Measurements from ENCODE around the gene BST1. TPM values are rescaled to one million over a fixed set of nuclear protein-coding genes. Genes with fewer than 3 reads are reported as not detected.

The BST1 gene
- total RNA-seq, 2 donors from 2014 or later: 0.89 to 1.9 TPM

DNA sequence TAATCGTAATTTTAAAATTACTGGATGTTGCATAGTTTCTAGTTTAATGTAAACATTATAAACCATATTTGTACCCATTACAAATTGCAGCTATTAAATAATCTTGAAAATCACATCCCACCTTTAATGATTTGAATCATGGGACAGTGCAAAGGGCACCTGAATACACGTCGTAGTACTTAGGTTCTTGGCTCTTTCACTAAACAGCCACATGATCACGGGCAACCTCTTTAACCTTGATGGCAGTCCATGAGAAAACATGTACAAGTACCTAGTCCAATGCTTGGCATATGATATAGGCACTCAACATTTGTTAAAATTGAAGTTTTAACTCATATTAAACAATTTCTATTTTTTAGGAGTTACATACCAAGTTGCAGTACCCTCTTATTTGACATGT, 35.9 kb upstream of the BST1 start:
- H3K27me3 Mint-ChIP-seq: no peaks in the 10 kb centered on the region
- H3K9me3 ChIP-seq (ENCODE audit: control insufficient read depth, low read length, poor library complexity, severe bottlenecking): no peaks in the 10 kb centered on the region
- no peak overlapping the region for H3K4me3 Mint-ChIP-seq
- H3K4me1 Mint-ChIP-seq: peaks cover 6% of the 10 kb centered on the region
- ATAC-seq (no peak), DNase-seq (no peak)
- H3K36me3 Mint-ChIP-seq (ENCODE audit: low read depth): no peaks in the 10 kb centered on the region
- H3K27ac Mint-ChIP-seq: no peak overlapping the region

DNA sequence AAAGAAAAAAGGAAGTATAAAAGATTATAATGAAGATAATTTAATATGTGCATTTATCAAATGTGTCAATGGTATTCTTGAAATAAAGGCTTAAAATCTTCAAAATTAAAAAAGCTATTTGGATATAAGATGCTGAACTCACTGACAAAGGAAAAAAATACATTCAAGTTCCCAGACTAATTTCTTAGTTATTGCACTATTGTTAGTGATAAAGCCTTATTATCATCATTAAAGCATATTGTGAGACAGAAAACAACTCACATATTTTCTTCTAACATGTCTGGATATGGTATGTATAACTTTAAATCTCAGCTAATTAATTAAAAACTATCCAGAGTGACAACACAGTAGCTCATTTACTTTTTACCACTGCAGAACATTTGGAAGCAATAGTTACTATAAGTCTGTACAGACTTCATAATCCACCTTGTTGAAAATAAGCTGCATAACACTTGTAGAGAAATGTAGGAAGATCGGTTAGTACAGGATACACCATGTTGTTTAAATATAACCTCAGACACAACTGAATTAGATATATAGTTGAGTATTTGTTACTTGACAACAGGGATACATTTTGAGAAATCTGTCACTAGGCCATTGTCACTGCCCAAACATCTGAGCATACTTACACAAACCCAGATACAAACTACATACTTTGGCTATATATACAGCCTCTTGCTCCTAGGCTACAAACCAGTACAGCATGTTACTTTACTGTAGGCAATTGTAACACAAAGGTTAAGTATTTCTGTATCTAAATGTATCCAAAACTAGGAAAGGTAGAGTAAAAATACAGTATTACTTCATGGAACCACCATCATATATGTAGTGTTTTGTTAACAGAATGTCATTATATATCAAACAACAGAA, 34.1 kb upstream of the BST1 start:
- Mint-ChIP-seq H3K4me1 (peaks cover 6% of the 10 kb centered on the region), H3K27ac (no peak overlapping the region)
- no peak for ATAC-seq

DNA sequence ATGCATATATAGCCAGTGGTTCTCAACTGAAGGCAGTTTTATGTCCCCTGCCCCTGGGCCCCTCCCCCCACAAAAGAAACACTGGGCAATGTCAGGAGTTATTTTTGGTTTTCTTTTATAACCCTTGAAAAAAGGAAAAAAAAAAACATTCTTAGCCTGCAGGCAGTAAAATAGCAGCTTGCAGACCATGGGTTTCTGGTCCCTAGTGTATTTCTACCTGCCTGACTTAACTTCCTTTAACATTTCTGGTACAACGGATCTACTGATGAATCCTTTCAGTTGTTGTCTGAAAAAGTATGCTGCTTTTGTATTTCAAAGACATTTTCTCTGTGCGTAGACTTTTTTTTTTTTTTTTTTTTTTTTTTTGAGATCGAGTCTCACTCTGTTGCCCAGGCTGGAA, 32.3 kb upstream of the BST1 start:
- ATAC-seq: no peak
- Mint-ChIP-seq H3K36me3 (ENCODE audit: low read depth) (no peaks in the 10 kb centered on the region), H3K4me1 (peaks cover 6% of the 10 kb centered on the region), H3K27me3 (no peaks in the 10 kb centered on the region), H3K4me3 (no peak overlapping the region), H3K27ac (no peak overlapping the region)
- no peaks in the 10 kb centered on the region for H3K9me3 ChIP-seq (ENCODE audit: control insufficient read depth, low read length, poor library complexity, severe bottlenecking)
- no peak for DNase-seq

More for the DNA sequence above, 34.1 kb upstream of the BST1 start:
- no peaks in the 10 kb centered on the region for H3K9me3 ChIP-seq (ENCODE audit: control insufficient read depth, low read length, poor library complexity, severe bottlenecking)
- DNase-seq: no peak
- no peaks in the 10 kb centered on the region for H3K36me3 Mint-ChIP-seq (ENCODE audit: low read depth)
- no peak overlapping the region for H3K4me3 Mint-ChIP-seq
- no peaks in the 10 kb centered on the region for H3K27me3 Mint-ChIP-seq

DNA sequence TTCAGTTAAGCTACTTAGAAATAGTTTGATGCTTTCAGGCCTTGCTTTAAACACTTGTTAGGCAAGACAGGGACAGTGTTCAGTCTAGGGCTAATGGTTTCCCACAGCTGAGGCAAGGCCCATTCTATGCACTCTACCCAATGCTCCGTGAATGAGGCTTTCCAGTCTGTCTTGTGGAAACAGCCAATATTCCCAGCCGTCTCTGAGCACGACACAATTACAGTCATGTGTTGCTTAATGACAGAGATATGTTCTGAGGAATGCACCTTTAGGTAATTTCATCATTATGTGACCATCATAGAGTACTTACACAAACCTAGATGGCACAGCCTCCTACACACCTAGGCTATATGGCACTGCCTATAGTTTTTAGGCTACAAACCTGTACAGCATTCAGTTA, 30.8 kb upstream of the BST1 start:
- Mint-ChIP-seq H3K27me3 (no peaks in the 10 kb centered on the region), H3K36me3 (ENCODE audit: low read depth) (no peaks in the 10 kb centered on the region), H3K27ac (no peak overlapping the region), H3K4me1 (peaks cover 6% of the 10 kb centered on the region), H3K4me3 (no peak overlapping the region)
- no peaks in the 10 kb centered on the region for H3K9me3 ChIP-seq (ENCODE audit: control insufficient read depth, low read length, poor library complexity, severe bottlenecking)
- DNase-seq: no peak
- no peak for ATAC-seq

DNA sequence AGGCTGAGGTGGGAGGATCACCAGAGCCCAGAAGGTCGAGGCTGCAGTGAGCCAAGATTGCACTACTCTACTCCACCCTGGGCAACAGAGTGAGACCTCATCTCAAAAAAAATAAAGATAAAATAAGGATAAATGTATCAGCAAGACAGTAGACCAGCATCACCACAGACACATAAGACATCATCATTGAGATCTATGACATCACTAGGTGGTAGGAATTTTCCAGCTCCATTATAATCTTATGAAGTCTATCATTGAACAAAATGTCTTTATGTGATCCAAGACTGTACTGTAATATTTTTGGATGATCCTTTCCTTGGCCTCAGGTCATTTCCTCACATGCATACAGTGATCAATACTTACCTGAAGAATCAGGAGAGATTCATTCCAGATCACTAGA, 29.5 kb upstream of the BST1 start:
- peaks cover 6% of the 10 kb centered on the region for H3K4me1 Mint-ChIP-seq
- ATAC-seq (no peak), DNase-seq (no peak)
- H3K27me3 Mint-ChIP-seq: no peaks in the 10 kb centered on the region
- no peak overlapping the region for H3K4me3 Mint-ChIP-seq
- H3K36me3 Mint-ChIP-seq (ENCODE audit: low read depth): no peaks in the 10 kb centered on the region
- H3K9me3 ChIP-seq (ENCODE audit: control insufficient read depth, low read length, poor library complexity, severe bottlenecking): no peaks in the 10 kb centered on the region
- H3K27ac Mint-ChIP-seq: no peak overlapping the region

DNA sequence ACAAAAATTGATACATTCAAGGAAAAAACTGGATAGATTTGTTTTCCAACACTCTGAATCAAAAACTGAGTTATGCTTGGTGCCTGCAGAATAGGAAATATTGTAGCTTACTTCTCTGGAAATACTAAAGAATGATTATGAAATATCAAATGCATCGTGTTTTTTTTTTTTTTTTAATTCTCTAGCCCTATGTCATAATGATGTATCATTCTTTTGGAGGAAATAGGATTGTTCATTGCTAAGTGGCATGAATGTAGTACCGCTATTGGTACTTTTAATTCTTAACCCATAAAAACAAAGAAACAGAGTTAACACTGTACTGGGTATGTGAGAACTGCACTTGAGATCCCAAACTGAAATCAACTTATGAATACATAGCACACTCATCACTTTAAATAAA, 28.8 kb upstream of the BST1 start:
- H3K36me3 Mint-ChIP-seq (ENCODE audit: low read depth): no peaks in the 10 kb centered on the region
- H3K27ac Mint-ChIP-seq: no peak overlapping the region
- H3K4me3 Mint-ChIP-seq: no peak overlapping the region
- H3K9me3 ChIP-seq (ENCODE audit: control insufficient read depth, low read length, poor library complexity, severe bottlenecking): no peaks in the 10 kb centered on the region
- ATAC-seq (no peak), DNase-seq (no peak)
- no peaks in the 10 kb centered on the region for H3K27me3 Mint-ChIP-seq
- H3K4me1 Mint-ChIP-seq: peaks cover 6% of the 10 kb centered on the region

DNA sequence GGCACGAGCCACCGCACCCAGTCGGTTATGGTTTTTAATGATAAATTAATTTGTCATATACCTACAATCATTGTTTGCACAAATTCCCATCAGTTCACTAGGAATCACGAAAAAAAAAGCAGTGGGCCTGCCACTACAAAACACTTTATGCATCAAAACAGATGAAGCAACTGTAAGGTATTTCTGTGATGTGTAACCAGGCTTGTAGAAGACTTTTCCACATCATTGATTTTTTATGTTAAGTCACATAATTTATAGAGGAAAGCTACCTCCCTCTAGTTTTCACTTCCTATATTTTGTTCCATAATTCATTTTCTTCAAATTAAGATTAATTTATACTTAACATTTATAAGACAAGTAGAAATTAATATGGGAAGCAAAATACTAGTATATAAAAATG, 27.9 kb upstream of the BST1 start:
- H3K4me3 Mint-ChIP-seq: no peak overlapping the region
- H3K36me3 Mint-ChIP-seq (ENCODE audit: low read depth): no peaks in the 10 kb centered on the region
- ATAC-seq (no peak), DNase-seq (no peak)
- no peak overlapping the region for H3K27ac Mint-ChIP-seq
- no peaks in the 10 kb centered on the region for H3K27me3 Mint-ChIP-seq
- peaks cover 7% of the 10 kb centered on the region for H3K4me1 Mint-ChIP-seq
- no peaks in the 10 kb centered on the region for H3K9me3 ChIP-seq (ENCODE audit: control insufficient read depth, low read length, poor library complexity, severe bottlenecking)

DNA sequence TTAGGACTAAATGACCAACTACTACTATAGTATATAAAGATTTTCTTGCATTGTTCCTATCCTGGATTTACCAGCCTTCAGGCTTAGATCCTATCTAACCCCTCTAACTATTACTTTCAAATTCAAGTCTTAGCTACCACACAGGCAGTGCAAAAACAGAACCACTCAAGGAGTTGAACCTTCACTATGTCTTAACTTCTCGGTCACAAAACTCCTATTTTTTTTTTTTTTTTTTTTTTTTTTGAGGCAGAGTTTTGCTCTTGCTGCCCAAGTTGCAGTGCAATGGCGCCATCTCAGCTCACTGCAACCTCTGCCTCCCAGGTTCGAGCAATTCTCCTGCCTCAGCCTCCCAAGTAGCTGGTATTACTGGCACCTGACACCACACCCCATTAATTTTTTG, 27.5 kb upstream of the BST1 start:
- no peak overlapping the region for H3K27ac Mint-ChIP-seq
- no peaks in the 10 kb centered on the region for H3K27me3 Mint-ChIP-seq
- no peaks in the 10 kb centered on the region for H3K9me3 ChIP-seq (ENCODE audit: control insufficient read depth, low read length, poor library complexity, severe bottlenecking)
- no peaks in the 10 kb centered on the region for H3K36me3 Mint-ChIP-seq (ENCODE audit: low read depth)
- no peak overlapping the region for H3K4me3 Mint-ChIP-seq
- ATAC-seq (no peak), DNase-seq (no peak)
- peaks cover 9% of the 10 kb centered on the region for H3K4me1 Mint-ChIP-seq

DNA sequence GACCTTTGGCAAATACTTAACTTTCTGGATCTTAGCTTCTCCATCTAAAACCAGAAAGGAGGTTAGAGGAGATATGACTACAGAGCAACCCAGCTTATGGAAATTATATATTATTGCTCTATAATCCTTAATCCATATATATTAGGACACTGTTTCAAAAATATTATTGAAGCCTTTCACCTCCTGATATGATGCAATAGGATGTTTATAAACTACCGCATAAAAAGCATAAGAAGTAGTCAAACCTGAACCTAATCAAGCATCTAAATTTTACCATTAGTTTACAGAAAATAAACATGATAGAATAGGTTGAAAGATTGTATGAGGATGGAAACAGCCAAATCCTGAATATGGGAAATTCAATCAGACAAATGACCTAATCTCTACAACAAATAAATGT, 26.8 kb upstream of the BST1 start:
- DNase-seq: no peak
- H3K4me1 Mint-ChIP-seq: peaks cover 9% of the 10 kb centered on the region
- H3K27ac Mint-ChIP-seq: no peak overlapping the region
- ATAC-seq: no peak
- no peak overlapping the region for H3K4me3 Mint-ChIP-seq
- H3K27me3 Mint-ChIP-seq: no peaks in the 10 kb centered on the region
- H3K9me3 ChIP-seq (ENCODE audit: control insufficient read depth, low read length, poor library complexity, severe bottlenecking): no peaks in the 10 kb centered on the region
- H3K36me3 Mint-ChIP-seq (ENCODE audit: low read depth): no peaks in the 10 kb centered on the region

DNA sequence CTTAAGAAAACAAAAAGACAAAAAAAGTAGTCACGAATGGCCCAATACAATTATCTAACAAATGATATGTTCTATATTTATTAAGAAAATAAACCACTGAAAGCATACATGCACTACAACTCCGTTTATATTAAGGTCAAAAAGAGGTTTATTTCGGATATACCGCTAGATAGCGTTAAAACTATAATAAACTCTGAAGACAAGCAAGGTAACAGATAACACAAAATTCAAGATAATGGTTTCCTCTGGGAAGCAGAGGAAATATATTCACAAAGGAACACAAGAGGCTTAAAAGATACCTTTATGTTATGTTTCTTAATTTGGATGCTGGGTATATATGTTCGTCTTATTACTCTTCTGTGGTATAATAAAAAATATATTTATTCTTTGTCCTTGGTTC, 26.0 kb upstream of the BST1 start:
- H3K27me3 Mint-ChIP-seq: no peaks in the 10 kb centered on the region
- H3K36me3 Mint-ChIP-seq (ENCODE audit: low read depth): no peaks in the 10 kb centered on the region
- no peak overlapping the region for H3K27ac Mint-ChIP-seq
- ATAC-seq: no peak
- peaks cover 4% of the 10 kb centered on the region for H3K4me1 Mint-ChIP-seq
- no peak for DNase-seq
- no peak overlapping the region for H3K4me3 Mint-ChIP-seq
- no peaks in the 10 kb centered on the region for H3K9me3 ChIP-seq (ENCODE audit: control insufficient read depth, low read length, poor library complexity, severe bottlenecking)

DNA sequence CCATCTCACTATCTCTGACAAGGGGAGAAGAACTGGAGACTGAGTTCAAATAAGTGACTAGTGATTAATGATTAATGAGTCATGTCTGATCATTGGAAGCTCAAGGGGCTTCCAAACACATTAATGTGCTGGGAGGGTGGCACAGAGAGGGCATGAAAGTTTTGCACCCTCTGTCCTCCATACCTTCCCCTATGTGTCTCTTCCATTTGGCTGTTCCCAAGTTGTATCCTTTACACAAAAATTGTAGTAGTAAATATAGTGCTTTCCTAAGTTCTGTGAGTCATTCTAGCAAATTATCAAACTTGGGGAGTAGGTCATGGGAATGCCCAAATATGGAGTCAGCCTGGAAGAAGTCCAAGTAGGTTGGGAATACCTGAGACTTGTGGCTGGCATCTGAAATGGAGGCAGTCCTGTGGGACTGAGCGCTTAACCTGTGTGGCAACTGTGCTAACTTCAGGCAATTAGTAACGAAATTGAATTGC, 25.3 kb upstream of the BST1 start:
- H3K4me1 Mint-ChIP-seq: peaks cover 10% of the 10 kb centered on the region
- no peaks in the 10 kb centered on the region for H3K9me3 ChIP-seq (ENCODE audit: control insufficient read depth, low read length, poor library complexity, severe bottlenecking)
- H3K4me3 Mint-ChIP-seq: no peak overlapping the region
- no peaks in the 10 kb centered on the region for H3K36me3 Mint-ChIP-seq (ENCODE audit: low read depth)
- H3K27ac Mint-ChIP-seq: no peak overlapping the region
- ATAC-seq (no peak), DNase-seq (no peak)
- no peaks in the 10 kb centered on the region for H3K27me3 Mint-ChIP-seq

DNA sequence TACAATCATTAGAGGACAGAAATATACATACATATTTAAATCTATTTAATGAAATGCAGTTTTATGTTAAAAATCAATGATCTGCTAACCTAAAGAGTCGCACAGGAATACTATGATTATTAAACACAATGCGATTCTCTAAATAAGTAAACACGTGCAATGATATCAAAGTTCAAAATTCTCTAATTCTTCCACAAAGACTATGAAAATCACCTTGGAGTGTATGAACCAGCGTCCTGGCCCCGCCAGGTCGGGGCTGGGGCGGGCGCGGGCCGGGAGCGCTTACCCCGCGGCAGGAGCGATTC, 21.8 kb upstream of the BST1 start:
- Mint-ChIP-seq H3K27ac (peak overlapping the region; percentile 100), H3K27me3 (no peaks in the 10 kb centered on the region), H3K4me1 (peaks cover 20% of the 10 kb centered on the region), H3K4me3 (peak overlapping the region; percentile 98), H3K36me3 (ENCODE audit: low read depth) (no peaks in the 10 kb centered on the region)
- DNase-seq (no peak), ATAC-seq (no peak)
- H3K9me3 ChIP-seq (ENCODE audit: control insufficient read depth, low read length, poor library complexity, severe bottlenecking): no peaks in the 10 kb centered on the region

DNA sequence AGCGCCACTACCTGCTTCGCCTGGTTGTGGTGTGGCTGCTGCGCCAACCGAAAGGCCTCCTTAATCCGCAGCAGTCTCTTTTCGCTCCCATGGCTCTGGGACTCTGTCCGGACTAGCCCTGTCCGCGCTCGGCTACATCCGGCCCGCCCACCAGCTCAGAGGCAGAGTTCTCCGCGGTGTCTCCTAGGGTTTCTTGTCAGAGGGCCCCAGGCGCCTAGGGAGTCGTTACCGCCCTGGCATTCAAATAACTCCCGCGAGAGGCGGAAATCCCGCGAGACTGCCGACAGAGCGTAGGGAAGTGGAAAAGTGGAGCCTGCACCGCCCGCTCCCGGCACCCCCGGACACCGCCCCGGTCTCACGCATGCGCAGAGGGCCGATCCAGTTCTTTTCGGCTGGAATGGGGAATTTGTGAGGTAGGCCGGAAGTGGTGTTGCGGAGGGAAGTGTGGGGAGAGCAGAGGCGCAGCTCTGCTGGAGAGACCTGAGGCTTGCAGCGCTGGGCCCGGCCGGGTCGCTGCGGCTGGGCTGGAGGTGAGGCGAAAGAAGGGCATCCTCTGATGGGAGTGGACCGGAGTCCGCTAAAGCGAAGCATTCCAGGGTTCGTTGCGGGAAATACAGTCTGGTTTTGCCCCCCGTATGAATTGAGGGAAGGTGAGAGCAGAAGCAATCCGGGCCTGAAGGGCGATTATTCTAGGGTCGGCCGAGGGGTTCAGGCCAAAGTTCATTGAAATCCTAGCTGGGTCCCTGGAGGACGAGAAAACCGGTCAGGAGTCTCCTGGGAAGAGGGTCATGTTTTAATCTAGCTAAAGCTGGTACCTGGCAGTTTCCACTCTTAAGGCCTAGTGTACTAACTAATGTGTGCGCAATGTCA, 21.3 kb upstream of the BST1 start, which contains the start of gene FAM200B:
Gene FAM200B, plus strand, starts transcription at position 456 of the 870 bp plus-strand sequence. CDS start 5,151 bp downstream, outside the sequence.
- Mint-ChIP-seq H3K4me1 (peaks cover 20% of the 10 kb centered on the region), H3K36me3 (ENCODE audit: low read depth) (no peaks in the 10 kb centered on the region)

More for the DNA sequence above, 21.3 kb upstream of the BST1 start, which contains the start of gene FAM200B:
- DNase-seq (peak; percentile 90 to 97 (median 93)), ATAC-seq (peak; percentile 98)
- Mint-ChIP-seq H3K4me3 (peak within 1 kb of the TSS; percentile 98), H3K27me3 (no peaks in the 10 kb centered on the region), H3K27ac (peak within 1 kb of the TSS; percentile 100)
- no peaks in the 10 kb centered on the region for H3K9me3 ChIP-seq (ENCODE audit: control insufficient read depth, low read length, poor library complexity, severe bottlenecking)
